Jurkat, Clone E6-1 (cell line): ENCODE measurements around the gene SDK2.
"Not testable (repeated sequence)": the region's sequence is repeated elsewhere in the genome, so short reads cannot be mapped to it uniquely, and the experiment has no call there.

Experiments
- DNase-seq: peaks from one replicate; pipeline ENCODE4 v3.0.0-alpha.2; 2011; ENCODE audit warnings: low read depth, low spot score
- H3K4me3 ChIP-seq: 2 replicates; pipeline ENCODE4 v1.5.1; 2011; ENCODE audit warnings: mild to moderate bottlenecking, low read length, control low read depth, moderate library complexity

SDK2 gene

DNA sequence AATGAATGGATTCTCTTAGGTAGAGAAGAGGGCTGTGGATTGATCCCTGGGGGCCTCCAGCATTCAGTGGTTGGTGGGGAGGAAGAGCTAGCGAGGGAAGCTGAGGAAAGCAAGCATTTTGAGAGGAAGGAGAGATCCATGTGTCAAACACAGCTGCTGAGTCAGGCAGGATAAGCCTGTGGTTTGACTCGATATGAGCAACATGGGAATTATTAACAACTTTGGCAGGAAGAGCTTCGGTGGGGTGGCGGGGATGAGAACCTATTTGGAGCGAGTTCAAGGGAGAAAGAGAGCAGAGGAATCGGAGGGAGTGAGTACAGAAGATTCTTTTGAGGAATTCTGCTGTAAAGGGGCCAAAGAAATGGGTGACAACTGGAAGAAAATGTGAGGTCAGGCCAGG lies 273.0 kb downstream of the SDK2 start:
- DNase-seq = no peak
- no peak overlapping the region for H3K4me3 ChIP-seq

DNA sequence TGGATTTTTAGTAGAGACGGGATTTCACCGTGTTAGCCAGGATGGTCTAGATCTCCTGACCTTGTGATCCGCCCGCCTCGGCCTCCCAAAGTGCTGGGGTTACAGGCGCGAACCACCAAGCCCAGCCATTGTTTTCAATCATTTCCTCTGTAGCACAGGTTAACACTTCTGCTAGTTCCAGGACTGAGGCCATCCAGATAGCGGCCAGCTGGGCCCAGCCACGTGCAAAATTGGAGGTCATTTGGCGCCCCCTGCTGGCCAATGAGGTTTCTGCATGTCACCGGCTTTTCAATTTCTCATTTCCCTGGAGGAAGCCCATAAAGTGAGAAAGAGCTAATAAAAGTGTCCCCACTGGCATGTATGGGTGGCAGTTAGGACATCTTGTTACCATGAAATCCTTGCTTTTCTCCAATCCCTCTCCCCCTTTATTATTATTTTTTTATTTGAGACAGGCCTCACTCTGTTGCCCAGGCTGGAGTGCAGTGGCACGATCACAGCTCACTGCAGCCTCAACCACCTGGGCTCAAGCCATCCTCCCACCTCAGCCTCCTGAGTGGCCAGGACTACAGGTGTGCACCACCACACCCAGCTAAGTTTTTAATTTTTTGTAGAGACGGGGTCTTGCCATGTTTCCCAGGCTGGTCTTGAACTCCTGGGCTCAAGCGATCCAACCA lies 274.3 kb downstream of the SDK2 start:
- not testable (repeated sequence) for H3K4me3 ChIP-seq
- DNase-seq = peak; percentile 26

DNA sequence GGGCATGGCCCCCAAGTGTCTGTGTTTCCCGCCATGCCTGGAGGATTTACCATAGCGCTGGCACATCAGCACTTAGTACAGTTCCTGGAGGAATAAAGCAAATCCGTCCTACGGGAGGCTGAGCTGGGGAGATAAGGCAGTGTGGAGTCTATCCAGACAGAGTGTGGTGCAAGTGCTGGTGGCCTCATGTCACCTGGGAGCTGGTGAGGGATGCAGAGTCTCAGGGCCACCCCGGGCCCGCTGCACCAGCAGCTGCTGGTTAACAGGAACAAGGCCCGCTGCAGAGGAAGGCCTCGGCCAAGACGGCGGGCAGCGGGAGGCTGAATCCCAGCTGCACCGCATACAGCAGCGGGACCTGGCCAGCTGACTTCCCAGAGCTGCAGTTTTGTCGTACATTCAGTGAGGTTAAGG lies 275.1 kb downstream of the SDK2 start:
- DNase-seq = no peak
- H3K4me3 ChIP-seq = no peak overlapping the region

DNA sequence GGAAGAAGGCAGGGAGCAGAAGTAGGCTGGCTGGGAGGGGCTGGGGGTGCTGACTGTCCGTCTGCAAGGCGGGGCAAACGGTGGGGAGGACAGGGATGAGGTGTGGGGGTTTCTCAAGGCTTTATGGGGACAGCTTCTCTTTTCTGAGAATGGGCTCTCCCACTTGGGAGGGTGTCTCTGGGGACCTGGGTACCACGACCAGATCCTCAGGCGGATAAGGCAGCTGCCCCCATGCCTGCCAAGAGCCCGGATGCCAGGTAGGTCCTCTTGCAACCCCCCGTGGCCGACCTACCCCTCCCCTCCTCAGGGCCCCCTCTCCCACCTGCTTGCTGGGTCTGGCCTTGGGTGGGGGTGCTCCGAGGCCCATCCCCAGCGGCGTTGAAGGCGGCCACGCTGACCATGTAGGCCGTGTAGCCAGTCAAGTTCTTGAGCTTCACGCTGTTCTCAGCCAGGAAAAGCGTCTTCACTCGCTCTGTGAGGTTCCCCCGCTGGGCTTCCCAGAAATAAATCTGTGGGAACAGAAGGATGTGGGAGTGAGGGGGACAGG lies 276.1 kb downstream of the SDK2 start:
- no peak overlapping the region for H3K4me3 ChIP-seq
- no peak for DNase-seq

DNA sequence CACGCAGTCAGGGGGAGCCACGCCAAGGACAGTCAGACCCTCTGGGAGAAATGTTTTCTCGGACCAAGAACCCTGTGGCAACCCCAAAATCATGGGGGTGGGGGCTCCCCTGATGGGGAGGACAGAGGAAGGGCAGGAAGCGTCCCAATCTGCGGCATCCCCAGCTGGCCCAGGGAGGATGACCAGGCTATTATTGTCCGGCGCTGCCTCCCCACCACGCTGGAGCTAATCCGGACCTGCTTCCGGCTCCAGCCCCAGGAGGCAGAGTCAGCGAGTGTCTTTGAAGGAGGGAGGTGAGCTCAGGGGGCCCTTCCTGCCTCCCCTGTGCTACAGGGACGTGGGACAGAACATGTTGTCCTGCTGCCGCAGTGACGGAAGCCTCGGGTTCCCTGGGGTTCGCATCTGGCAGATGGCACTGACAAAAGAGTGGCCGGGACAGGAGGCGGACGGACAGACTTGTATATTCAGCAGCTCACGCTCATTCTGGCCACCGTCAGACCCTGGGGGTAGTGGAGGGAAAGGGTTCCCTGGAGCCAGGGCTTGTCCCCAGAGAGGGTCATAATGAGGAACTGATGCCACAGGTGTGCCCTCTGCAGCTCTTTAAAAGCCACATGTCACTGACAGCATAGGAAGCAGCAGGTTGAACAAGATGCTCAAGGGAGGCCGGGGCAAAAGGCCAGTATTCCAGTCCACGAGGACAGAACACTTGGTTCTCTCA lies 278.2 kb downstream of the SDK2 start:
- no peak overlapping the region for H3K4me3 ChIP-seq
- DNase-seq = no peak

DNA sequence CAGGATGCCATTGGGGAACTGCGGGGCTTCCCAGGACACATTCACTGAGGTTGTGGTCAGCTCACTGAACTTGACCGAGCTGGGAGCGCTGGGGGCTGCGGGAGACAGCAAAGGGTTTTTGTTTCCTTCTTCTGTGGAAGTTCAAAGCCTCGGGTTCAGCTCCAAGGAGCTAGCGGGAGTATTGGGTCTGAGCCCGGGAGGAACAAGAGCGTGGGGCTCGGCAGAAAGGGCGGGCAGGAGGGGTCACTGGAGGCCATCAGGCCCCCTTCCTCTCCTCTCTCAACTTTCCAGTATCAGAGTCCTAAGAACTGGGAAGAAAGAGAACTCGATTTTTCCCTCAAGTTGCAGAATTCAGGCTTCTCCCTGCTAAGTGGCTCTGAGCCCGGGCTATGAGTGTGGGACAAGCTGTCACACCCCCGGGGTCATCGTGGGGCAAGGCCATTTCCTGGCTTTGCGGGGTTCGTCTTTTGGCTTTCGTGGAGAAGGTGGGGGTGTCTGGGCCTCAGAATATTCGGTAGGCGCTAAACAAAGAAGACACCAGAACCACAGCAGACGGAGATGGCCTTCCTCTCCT lies 278.9 kb downstream of the SDK2 start:
- H3K4me3 ChIP-seq = no peak overlapping the region
- no peak for DNase-seq

DNA sequence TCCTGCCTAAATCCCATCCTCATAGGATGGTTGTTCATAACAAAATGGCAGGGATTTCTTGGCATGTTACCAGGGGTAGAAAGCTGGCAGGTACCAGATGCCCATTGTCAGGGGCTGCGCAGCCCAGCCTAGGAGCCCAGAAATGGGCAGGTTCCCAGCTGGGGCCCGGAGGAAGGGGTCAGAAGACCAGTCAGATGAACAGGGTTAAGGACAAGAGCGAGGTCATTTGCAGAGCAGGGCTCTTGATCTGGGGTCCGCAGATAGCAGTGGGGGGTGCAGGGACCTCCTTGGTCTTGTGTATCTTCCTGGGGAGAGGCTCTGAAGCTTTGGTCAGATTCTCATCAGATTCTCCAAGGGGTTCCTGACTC lies 280.1 kb downstream of the SDK2 start:
- no peak for DNase-seq
- no peak overlapping the region for H3K4me3 ChIP-seq

DNA sequence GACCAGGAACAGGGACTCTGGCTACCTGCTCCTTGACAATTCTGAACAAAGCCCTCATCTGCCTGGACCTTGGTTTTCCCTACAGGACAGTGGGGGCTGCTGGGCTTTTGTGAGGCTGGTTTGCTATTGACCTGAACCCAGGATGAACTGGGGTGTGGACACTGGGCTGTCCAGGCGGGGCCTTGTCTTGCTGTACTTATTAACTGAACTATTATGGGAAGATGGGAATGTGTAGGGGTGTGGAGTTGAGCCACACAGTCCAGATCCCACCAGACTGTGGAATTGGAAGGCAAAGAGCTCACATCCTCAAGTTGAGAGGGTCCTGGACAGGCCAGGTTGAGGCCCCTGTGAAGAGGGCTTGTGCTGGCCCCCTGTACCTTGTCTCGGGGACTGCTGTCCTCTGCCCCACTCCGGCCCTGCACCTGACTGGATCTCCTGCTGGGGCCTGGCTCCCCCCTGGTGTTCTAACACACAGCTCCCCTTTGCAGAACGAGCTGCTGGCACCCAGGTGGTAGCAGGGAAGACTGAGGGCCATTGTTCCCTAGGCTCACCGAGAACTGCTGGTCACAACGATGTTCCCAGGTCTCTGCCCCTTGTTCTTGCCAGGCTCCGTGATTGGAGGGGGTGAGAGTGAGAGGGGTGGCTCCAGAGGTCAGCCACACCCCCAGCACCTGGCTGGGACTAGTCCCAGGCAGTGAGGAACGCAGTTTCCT lies 280.6 kb downstream of the SDK2 start:
- H3K4me3 ChIP-seq = no peak overlapping the region
- no peak for DNase-seq

DNA sequence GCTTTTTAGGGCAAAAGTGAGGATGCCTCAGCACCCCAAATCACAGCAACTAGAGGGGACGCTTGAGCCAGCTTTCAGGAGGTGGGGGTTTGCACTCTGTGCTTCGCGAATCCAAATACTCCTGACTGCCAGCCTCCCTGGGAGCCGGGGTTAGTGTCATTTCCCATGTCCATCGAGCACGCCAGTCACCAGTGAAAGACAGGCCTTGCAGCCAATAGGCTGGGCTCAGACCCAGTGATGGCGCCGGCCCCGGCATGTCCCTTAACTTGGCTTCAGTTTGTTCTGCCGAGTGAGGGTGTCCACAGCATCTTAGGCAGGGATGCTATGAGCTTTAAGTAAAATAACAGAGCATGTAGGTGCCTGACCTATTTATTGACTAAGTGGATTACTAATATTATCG lies 281.5 kb downstream of the SDK2 start:
- no peak overlapping the region for H3K4me3 ChIP-seq
- no peak for DNase-seq

DNA sequence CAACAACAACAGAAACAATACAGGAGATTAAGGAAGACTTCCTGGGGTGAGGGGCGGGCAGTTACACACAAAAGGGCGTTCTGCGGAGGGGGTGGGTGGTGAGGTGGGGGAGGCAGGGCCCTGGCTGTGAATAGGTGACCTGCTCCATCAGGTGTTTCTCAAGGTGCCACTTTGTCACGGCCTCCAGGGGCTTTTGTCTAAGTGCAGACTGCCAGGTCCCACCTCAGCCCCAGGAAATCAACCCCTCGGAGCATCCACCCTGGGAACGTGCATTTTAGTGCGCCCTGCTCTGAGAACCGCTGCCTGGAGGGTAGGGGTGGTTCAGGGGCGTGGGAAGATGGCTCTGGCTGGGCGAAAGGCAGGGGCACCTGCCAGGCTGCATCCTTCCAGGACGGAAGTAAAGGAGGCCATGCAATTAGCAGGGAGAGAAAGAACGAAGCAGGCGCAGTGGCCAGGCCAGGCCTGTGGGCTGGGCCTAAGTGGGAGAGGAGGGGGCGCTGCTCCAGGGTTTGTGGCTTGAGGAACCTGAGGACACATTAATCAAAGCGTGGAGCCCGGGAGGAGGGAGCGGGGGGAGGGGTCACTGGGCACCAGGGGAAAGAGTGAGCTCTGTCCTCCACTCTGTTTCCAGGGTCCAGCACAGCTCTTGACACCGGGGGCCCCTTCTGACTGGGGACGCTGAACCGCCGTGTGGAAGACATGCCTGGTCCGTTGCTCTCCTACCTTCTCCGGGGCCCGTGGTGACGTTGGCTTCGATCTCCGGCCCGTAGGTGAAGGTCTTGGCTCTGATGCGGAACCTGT lies 283.1 kb downstream of the SDK2 start:
- no peak for DNase-seq
- H3K4me3 ChIP-seq = no peak overlapping the region

DNA sequence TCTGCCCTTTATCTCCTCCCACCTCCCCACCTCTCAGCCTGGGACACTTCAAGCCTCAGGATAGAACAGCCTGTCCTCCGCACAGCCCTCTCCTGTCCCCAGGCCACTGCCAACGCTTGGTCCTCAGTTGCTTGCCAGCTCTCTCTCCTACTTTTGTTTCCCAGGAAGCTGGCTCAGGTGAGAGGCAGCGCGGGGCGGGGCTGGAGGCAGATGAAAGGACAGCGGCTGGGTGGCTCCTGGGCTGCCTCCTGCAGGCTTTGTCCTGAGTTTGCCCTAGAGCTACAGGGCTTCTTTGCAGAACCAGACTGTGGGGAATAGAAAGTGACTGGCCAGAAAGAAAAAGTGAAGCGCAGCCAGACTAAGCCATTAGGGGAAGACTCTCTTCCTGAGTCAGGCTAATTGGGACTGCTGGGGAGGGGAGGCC lies 284.2 kb downstream of the SDK2 start:
- no peak overlapping the region for H3K4me3 ChIP-seq
- no peak for DNase-seq

DNA sequence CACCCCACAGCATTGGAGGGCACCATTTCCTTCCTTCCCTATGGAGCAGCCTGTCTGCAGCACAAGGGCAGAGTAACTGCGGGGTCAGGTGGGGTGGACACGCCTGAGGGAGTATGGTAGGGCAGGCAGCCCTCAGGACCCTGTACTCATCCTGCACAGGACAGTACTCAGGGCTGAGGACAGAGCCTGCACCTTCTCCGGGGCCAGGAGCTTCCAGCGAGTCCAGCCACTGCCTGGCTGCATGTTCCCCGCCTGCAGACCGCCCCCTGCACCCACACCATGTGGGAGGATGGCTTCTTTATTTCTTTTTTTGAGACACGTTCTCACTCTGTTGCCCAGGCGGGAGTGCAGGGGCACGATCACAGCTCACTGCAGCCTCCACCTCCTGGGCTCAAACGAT lies 284.9 kb downstream of the SDK2 start:
- no peak for DNase-seq
- H3K4me3 ChIP-seq = no peak overlapping the region

DNA sequence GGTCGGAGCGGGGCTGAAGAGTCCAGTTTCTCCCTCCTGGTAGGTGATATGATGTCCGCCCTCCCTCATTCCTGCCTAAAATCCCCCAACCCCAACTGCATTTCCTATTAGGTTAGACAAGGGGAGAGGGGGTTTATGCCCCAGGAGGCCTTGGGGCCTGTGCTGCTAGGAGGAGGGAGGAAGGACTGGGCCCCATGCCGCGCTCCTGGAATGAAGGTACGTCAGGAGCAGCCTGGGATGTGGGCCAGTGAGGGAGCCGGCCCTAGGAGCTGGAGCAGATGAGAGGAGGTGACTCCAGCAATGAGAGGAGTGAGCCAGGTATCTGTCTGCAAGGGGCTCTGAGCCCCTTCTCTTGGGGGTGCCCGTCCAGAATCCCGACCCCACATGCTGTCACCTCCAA lies 285.6 kb downstream of the SDK2 start:
- no peak overlapping the region for H3K4me3 ChIP-seq
- no peak for DNase-seq

DNA sequence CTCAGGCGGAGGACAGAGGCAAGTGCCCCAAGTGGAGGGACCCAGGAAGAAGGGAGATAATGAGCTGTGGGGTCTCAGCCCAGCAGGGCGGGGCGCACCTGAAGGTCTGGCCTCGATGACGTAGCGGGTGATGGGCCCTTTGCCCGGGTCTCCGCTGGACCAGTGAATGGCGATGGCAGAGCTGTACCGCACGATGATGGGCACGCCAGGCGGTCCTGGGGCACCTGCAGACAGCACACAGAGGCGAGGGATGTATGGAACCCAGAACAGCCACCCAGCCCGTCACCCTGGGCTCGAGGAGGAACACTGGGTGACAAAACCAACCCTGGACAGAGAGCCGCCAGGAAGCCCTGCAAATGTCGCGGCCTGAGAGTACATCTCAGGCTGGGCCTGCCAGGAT lies 286.3 kb downstream of the SDK2 start:
- no peak for DNase-seq
- H3K4me3 ChIP-seq = no peak overlapping the region

DNA sequence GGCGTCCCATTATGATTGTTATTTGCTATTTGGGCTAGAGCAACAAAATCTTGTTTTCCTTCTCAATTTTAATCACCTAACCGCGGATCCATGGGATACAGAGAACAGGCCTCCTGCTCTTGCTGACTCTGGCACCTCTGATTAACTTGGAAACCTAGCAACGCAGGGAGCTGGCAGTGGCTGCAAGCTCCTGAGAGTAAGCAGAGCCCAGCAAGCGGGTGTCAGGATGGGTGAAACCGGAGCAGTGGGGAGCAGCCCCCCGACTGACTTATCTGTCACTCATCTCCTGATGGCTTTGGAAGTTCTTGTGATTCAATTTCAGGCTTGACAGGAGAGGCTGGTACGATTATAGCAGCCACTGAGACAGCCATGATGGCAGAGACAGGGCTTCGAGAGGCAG lies 286.9 kb downstream of the SDK2 start:
- no peak overlapping the region for H3K4me3 ChIP-seq
- no peak for DNase-seq

DNA sequence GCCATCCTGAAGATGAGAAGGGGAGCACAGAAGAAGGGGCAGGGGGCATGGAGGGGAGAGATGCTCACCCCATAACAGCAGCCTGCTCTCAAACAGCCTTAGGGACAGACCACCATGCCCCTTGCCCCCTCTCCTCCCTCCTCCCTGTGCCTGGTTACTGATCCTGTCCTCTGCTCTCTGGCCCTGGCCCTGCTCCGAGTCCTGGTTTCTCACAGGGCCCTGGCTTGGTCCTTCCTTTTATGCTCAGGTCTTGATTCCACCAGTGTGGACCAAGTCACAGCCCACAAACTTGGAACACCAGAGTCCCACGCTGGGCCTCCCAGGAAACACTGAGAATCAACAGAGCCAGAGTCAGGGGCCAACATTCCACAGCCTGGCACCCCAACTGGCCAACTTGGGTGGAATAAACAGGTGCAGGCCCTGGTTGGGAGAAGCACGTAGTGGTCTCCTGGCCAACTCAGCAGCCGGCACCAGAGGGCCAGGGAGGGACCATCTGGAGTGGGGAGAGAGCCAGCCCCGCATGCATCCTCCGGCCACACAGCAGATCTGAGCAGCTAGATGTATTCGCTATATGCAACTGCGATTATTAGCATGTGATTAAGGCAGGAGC lies 287.6 kb downstream of the SDK2 start:
- H3K4me3 ChIP-seq = no peak overlapping the region
- no peak for DNase-seq

DNA sequence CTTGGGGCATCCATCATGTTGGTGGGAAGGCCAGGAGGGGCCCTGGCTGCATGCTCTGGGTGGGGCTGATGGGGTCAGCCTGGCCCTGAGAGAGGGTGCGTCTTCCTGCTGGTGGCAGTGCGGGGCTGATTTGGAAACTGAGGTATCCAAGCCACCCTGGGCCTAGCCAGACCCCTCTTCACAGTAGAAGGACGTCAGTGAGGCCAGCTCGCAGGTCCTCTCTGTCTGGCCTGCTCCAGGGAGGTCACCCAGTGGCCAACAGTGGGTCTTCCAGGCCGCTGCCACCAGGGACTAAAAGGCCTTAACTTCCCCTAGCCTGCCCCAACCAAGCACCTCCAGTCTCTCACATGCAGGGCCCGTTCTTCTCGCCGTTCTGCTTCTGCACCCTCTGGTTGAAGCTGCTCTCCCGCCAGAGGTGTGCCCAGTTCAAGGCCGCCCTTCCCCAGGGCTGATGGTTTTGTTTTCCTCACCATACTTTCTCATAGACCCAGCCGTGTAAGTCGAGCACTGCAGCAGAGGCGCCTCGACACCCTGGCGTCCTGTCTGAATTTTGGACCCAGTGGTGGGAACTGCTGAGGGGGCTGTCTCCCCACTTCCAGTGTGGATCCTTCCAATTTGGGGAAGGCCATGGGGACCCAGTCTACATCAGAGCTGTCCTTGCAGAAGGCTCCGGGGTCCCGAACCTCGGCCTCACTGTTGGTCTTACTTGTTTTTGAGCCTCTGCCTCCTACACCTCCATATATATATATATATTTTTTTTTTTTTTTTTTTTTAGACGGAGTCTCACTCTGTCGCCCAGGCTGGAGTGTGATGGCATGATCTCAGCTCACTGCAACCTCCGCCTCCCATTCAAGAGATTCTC lies 289.6 kb downstream of the SDK2 start:
- DNase-seq = no peak
- no peak overlapping the region for H3K4me3 ChIP-seq

DNA sequence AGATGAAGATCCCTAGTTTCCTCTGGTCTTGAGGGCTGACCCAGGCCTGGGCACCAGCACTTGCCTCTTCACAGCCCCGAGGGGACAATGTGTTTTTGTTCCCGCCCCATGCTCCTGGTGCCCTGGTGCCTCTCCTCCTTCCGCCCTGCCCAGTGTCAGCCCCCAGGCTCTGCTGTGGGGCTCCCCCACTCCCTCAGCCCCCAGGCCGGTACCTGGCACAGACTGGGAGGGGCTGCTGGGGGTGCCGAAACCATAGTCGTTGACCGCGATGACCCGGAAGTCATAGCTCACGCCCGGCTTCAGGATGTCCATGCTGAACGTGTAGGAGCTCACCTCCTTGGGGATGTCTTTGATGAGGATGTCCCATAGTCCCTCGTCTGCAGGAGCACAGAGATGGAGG lies 292.0 kb downstream of the SDK2 start:
- DNase-seq = no peak
- H3K4me3 ChIP-seq = no peak overlapping the region
